ENCODE data around the gene SLC4A5. TPM values are rescaled to one million over a fixed set of nuclear protein-coding genes. Genes with fewer than 3 reads are reported as not detected.
A peak's percentile ranks its signal among the peaks of the same experiment; 100 is the strongest.

The SLC4A5 gene
- total and polyA plus RNA-seq, 2 of the 8 experiments (the other 6 are each of a cell fraction or from before 2014, with no cell fraction given) = 0.42 to 0.52 TPM

- Histone ChIP-seq H3K14ac (ENCODE audit: insufficient read length) (no peak overlapping the region), H3K56ac (replicated peaks; ENCODE audit: insufficient read length, low read depth, low read length) (no peak overlapping the region), H3K4me1 (replicated peaks in 1 of 4; ENCODE audit: control insufficient read depth in 3 of 4, insufficient read depth in 4 of 4, low read length in 3 of 4) (peaks cover 0 to 5% (median 3%) of the 10 kb centered on the region in 4 experiments; a peak in 5 of 7 replicates), H3K79me2 (ENCODE audit: control insufficient read depth in 1 of 2, insufficient read depth in 2 of 2, low read length in 2 of 2) (peaks cover 7 to 14% of the 10 kb centered on the region in 2 experiments), H2BK20ac (ENCODE audit: low read length) (no peak overlapping the region), H2AFZ (ENCODE audit: low read length) (no peak overlapping the region), H3K79me1 (ENCODE audit: low read depth, low read length) (no peaks in the 10 kb centered on the region), H2BK12ac (ENCODE audit: low read depth, low read length) (no peak overlapping the region), H3K27ac (ENCODE audit: low read depth, low read length) (no peak overlapping the region), H3K4me2 (ENCODE audit: insufficient read depth in 1 of 2, low read depth in 2 of 2, low read length in 2 of 2) (no peak overlapping the region), H3K4ac (replicated peaks; ENCODE audit: insufficient read length, low read depth, low read length) (no peak overlapping the region), H2BK5ac (ENCODE audit: low read depth, low read length) (no peak overlapping the region), H2AK5ac (ENCODE audit: low read depth, low read length) (0 out of 2 replicates have a peak overlapping the region, but pooled peaks have one; percentile 13), H4K91ac (replicated peaks; ENCODE audit: insufficient read length, low read length) (no peak overlapping the region), H3K9ac (replicated peaks in 1 of 4; ENCODE audit: extremely low read depth in 1 of 4, low read depth in 3 of 4, low read length in 3 of 4) (no peak overlapping the region), H3K27me3 (replicated peaks in 1 of 4; ENCODE audit: control insufficient read depth in 3 of 4, extremely low read depth in 1 of 4, insufficient read depth in 3 of 4, low read length in 3 of 4) (no peaks in the 10 kb centered on the region), H3K4me3 (ENCODE audit: extremely low read depth in 1 of 4, insufficient read depth in 2 of 4, low read depth in 3 of 4, low read length in 4 of 4) (no peak overlapping the region), H3K23ac (ENCODE audit: insufficient read length) (no peak overlapping the region), H4K20me1 (replicated peaks in 1 of 2; ENCODE audit: control insufficient read depth in 1 of 2, insufficient read depth in 2 of 2, low read length in 2 of 2) (peaks cover 5 to 7% of the 10 kb centered on the region in 2 experiments), H4K8ac (ENCODE audit: extremely low read depth, insufficient read depth, low read length) (no peak overlapping the region), H4K5ac (ENCODE audit: insufficient read length, low read depth, low read length) (no peak overlapping the region), H3K23me2 (ENCODE audit: low read depth, low read length) (peaks cover 3% of the 10 kb centered on the region), H3K18ac (ENCODE audit: extremely low read depth, low read length) (no peak overlapping the region), H2BK15ac (ENCODE audit: low read length) (no peak overlapping the region), H3K36me3 (ENCODE audit: control insufficient read depth in 2 of 4, insufficient read depth in 4 of 4, low read length in 3 of 4) (peaks cover 0 to 3% (median 0%) of the 10 kb centered on the region in 4 experiments; a peak in 1 of 8 replicates), H2BK120ac (replicated peaks; ENCODE audit: low read depth, low read length) (no peak overlapping the region), H3K9me3 (ENCODE audit: insufficient read depth in 2 of 2, low read depth in 1 of 2, low read length in 1 of 2) (no peaks in the 10 kb centered on the region)
- WGBS, 2 experiments (ENCODE audit: extremely low coverage in 1 of 2, insufficient coverage in 1 of 2, insufficient read length in 1 of 2, insufficient replicate concordance in 2 of 2, low coverage in 1 of 2, low lambda C conversion rate in 2 of 2, missing lambda C conversion rate in 1 of 2) = 91% methylated on average over 1 of the region's 1 CpG; no CpG with 5 or more reads in 1 of the 2 experiments
- no peak for DNase-seq (ENCODE audit: low read depth in 1 of 2, low spot score in 2 of 2)
- FAIRE-seq = no peak
- CTCF ChIA-PET (ENCODE audit: partially characterized antibody) = no interaction called here
- POLR2A ChIA-PET (ENCODE audit: partially characterized antibody) = interaction anchor here (68.3 to 72.1 kb wide), 2 partner anchors 14 to 17 kb away, joined by 2699 read pairs; partner anchors contain the start of genes BOLA3, MOB1A and MTHFD2
- TF ChIP-seq JUN (IDR thresholded peaks at IDR 0.05; ENCODE audit: low read depth, low read length) (no peak), FOSL1 (IDR thresholded peaks at IDR 0.05; ENCODE audit: insufficient read depth, low read depth, low read length) (no peak), SRF (IDR thresholded peaks at IDR 0.05; ENCODE audit: low read depth, low read length) (no peak), CBX8 (IDR thresholded peaks at IDR 0.05; ENCODE audit: borderline replicate concordance, low read depth, low read length) (no peak), RFX5 (IDR thresholded peaks at IDR 0.05; ENCODE audit: borderline replicate concordance, low read depth, low read length) (no peak), RBBP5 (IDR thresholded peaks at IDR 0.05; ENCODE audit: borderline replicate concordance, low read depth, low read length) (no peak), EGR1 (IDR thresholded peaks at IDR 0.05; ENCODE audit: borderline replicate concordance, low read depth, low read length) (no peak), CREB1 (IDR thresholded peaks at IDR 0.05) (no peak), CEBPB (IDR thresholded peaks at IDR 0.05; ENCODE audit: low read depth, low read length) (no peak)
- TF ChIP-seq, protein P1, sequence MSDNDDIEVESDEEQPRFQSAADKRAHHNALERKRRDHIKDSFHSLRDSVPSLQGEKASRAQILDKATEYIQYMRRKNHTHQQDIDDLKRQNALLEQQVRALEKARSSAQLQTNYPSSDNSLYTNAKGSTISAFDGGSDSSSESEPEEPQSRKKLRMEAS (IDR thresholded peaks at IDR 0.05) = no peak
- TF ChIP-seq, protein P2, sequence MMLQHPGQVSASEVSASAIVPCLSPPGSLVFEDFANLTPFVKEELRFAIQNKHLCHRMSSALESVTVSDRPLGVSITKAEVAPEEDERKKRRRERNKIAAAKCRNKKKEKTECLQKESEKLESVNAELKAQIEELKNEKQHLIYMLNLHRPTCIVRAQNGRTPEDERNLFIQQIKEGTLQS (IDR thresholded peaks at IDR 0.05; ENCODE audit: insufficient read depth, low read depth, low read length) = no peak
- TF ChIP-seq, protein P3, sequence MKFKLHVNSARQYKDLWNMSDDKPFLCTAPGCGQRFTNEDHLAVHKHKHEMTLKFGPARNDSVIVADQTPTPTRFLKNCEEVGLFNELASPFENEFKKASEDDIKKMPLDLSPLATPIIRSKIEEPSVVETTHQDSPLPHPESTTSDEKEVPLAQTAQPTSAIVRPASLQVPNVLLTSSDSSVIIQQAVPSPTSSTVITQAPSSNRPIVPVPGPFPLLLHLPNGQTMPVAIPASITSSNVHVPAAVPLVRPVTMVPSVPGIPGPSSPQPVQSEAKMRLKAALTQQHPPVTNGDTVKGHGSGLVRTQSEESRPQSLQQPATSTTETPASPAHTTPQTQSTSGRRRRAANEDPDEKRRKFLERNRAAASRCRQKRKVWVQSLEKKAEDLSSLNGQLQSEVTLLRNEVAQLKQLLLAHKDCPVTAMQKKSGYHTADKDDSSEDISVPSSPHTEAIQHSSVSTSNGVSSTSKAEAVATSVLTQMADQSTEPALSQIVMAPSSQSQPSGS (IDR thresholded peaks at IDR 0.05; ENCODE audit: low read length) = no peak
These were observed 148.4 kb downstream of the SLC4A5 start for GRCh38 chr2:74194799-74195198.

Measured in H1 (cell line).